Stimulated activated CD4-positive, alpha-beta T cell treated with anti-CD3 and anti-CD28 coated beads, TNF-alpha, amount 100 ng/mL, for 4 hours (primary cell): ENCODE measurements around the gene PTPRD.

Experiments
- DNase-seq, 3 experiments: peaks; one replicate each; pipeline ENCODE4 v3.0.0-alpha.2; 2020; ENCODE audit warnings: low read depth in 3 of 3

PTPRD gene

DNA sequence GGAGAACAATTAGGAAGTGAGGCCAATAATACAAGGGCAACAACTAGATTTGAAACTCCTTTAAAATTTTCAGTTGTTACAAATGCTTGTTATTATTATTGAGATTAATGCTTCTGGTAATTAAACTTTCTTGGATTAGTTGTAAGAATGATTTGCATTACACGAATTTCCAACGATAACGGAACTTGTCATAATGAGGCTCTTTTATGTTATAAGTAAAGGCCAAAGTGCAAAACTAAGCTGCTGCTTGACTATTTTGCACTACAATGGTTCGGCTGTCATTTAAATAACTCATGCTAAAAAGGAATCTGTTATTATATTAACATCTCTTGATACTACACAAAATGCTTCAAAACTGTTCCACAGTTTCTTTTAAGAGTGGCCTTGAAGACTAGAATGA lies 1007.1 kb downstream of the PTPRD start:
- no peak for DNase-seq

DNA sequence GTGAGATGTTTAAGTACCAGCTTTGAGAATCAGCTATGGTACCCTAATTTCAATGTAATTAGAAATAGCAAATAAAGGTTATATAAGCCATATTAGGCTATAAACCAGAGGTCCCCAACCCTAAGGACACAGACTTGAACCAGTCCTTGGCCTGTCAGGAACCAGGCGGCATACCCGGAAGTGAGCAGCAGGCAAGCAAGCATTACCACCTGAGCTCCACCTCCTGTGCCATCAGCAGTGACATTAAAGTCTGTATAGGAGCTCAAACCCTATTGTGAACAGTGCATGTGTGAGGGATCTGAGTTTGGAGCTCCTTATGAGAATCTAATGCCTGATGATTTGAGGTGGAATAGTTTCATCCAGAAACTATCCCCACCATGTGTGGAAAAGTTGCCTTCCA lies 1009.5 kb downstream of the PTPRD start:
- DNase-seq, result no peak

DNA sequence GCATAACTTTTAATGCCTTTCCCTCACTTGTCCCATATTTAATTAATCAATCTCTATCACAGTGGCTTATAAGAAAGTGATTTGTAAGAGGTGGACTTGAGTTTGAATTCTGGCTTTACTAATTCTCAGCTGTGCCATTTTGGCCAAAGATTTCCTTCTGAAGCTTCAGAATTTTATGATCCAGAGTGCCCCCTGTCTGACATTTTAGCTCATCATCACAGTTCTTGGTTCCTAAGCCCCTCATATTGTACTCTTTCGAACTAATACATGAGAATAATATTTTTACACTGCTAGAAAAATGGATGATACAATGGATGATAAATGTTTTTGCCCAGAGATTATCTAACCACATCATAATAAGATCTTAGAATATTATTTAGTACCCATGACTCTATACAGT lies 1014.1 kb downstream of the PTPRD start:
- DNase-seq, result no peak

DNA sequence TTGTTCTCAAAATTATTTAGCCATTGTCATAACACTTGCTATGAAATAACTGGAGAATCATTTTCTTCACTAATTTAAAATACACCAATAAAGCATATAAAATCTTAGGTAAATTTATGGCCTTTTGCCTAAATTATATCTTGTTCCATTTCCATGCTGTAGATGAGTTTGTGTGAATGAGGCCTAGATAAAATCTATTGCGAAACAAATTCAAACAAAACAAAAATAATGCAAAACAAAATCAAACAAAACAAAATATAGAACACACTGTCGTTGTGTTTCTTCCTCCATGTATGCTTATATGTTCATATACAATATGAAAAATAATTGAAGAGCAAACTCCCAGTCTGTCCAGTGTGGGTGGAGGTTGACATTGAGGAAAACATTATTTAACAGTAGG lies 1020.7 kb downstream of the PTPRD start:
- no peak for DNase-seq

DNA sequence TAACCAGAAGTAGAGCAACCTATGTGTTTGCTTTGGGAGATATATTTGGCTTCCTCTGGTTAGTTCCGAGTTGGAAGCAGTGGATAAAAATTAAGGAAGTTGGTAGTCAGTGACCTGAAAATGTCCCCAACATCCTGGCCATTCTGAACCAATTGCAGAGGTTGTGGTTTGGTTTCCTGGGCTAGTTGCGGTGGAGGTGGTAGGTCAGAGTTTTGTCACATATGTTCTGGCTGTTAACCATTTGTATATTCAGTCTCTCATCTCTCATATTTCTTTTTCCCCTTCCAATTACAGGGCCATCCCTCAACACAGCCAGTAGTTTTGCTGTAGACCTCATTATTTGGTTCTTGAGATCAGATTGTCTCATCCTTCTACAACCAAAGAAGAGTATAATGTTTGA lies 1026.9 kb downstream of the PTPRD start:
- no peak for DNase-seq

DNA sequence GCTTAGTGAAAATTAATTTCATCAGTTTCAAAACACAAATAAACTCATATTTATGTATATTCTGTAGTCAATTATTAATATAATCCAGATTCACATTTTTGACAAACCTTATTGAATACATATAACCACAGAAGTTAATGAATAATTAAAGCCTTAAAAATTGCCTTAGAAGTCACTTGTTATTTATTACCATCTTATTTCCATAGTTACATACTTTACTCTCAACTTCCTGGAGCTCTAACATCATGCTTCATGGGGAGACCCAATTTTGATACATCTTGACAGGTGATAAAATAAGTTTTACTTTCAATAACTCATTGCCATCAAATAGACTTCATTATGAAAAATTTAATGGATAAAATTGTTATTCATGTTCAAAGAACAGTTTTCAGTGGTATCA lies 1038.7 kb downstream of the PTPRD start:
- DNase-seq, result no peak

DNA sequence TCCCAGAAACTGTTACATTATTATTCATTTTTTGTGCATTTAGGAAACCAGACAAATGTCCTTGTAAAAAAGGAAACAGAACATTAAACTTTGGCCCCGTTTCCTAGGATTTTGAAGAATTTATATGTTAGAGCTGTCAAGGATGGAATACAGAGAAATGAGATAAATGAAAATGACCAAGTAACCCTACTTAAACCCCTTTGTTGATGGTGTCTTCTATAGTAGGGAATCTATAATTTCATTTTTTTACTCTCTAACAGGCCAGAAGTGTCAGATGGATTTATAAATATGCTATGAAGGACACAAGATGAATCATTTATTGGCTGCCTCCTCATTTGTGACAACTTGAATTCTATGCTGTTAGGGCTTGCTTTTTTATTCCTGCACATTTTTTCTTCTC lies 1047.1 kb downstream of the PTPRD start:
- DNase-seq, result no peak

DNA sequence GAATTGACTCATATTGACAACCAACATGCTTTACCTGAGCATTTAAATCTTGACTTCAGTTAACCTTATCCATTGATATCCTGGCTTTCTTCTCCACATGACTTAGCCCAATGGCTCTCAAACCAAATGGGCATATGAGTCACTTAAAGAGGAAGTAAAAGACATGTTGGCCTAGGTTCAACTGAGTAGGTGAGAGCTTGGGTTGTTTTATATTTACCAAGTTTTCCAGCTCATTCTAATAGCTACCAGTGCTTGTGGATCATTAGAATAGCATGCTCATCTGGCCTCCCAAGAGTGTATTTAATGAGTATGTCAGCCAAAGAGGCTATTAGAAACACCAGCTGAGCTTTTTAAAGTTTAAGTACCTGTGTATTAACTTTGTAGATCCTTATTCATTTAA lies 1049.0 kb downstream of the PTPRD start:
- DNase-seq, result no peak

DNA sequence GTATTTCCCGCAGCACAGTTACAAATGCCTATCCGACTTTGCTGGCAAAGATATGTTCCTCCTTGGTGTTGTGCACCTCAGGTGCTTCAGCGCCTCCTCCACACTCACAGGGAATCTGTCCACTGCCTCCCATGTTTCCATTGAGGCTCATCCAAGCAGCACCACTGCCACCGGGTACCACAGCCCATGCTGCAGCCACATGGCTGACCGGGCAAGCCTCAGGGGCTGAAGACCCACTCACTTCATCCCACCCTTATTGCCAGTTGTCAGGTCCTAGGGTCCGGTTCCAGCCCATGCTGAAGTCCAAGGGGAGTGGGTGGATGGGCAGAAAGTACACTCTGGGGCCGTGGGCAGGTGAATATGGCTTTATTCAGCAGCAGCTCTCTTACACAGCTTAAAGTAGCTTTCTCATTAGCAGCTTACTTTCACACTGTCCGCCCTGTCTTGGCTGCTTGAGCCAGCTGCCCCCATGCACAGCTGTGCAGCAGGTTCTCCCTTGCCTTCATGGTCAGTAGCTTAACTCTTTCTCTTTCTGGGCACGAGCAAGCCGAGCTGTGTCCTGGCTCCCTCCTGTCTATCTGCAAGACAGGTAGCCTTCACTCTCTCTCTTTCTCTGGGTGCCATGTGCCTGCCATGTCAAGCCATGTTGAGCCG lies 1052.3 kb downstream of the PTPRD start:
- no peak for DNase-seq

DNA sequence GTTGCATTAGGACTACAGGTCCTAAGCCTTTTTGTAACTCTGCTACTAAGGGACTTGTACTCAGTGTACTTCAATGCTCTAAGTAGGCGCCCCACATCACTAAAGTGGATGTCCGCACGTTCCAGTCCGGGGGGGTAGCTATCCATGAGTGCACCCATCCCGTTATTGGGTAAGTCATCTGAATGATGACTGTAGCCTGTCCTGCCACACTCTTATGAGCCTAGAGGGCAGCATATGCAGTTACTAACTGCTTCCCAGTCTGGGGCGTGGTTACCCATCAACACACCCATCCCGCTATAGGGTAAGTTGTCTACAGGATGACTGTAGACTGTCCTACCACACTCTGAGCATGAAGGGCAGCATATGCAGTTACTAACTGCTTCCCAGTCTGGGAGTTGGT lies 1053.9 kb downstream of the PTPRD start:
- no peak for DNase-seq

DNA sequence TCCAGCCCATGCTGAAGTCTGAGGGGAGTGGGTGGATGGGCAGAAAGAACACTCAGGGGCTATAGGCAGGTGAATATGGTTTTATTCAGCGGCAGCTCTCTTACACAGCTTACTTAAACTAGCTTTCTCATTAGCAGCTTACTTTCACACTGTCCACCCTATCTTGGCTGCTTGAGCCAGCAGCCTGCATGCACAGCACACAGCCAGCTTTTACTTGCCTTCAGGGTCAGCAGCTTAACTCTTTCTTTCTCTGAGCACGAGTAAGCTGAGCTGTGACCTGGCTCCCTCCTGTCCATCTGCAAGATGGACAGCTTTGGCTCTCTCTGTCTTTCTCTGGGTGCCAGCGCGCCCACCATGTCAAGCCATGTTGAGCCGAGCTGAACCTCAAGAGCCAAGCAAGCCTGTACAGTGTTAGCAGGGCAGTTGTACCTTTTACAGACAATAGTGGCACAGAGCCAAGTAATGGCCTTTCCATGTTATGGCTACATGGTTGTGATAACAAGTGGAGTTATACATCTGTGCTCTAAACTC lies 1054.9 kb downstream of the PTPRD start:
- no peak for DNase-seq

DNA sequence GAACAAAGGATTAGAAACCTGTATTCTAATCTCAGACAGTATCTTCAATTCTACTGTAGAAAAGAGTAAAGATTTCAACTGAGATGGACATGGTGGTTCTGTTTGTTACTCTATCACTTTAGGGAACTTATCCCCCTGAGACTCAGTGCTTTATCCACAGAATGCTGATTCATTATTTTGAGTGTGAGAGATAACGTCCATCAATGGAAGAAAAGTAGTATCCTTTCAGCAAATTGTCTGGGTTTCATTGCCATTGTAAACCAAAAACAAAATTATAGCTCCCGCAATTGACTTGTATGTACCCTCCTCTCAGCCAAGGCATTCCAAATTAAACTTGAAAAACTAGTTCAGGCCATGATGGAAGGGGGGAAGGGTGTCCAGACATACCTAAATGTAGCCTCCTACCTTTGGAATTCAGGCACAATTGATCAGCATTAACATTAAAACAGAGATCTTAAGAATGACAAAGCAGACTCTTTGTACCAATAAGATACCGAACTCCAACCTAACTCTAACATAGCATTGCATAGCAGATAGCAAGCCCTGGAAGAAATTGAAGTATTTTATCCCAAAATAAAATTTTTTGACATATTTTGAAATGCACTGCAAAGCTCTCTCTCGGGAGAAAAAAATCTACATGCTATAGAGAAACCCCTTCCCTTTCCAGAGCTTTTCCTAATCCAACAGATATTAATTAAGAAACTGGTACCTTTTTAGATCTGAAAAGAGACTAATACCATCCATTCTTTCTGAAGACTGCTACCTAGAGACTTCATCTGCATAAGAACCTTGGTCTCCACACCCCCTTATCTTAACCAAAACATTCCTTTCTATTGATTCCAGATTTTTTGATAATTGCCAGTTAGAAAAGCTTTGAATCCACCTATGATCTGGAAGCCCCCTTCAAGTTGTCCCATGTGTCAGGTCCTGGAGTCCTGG lies 1055.7 kb downstream of the PTPRD start:
- DNase-seq, result no peak

DNA sequence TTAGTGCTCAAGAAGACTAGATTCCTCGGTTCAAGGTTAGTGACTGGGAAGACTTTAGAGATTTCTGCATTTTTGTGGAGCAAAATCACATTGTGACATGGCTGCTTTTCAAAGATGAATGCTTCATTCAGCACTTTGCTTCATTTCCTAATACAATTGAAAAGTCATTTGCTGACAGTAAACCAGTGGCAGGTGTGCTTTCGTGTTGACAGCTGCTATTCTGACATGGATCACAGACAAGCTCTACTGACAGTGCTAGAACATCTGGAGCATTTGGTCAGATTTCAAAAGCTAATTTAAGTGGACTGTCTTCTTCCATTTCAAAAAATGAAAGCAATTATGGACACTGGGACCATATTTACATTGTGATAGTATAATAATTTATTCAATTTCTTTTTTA lies 1060.1 kb downstream of the PTPRD start:
- DNase-seq, result no peak

DNA sequence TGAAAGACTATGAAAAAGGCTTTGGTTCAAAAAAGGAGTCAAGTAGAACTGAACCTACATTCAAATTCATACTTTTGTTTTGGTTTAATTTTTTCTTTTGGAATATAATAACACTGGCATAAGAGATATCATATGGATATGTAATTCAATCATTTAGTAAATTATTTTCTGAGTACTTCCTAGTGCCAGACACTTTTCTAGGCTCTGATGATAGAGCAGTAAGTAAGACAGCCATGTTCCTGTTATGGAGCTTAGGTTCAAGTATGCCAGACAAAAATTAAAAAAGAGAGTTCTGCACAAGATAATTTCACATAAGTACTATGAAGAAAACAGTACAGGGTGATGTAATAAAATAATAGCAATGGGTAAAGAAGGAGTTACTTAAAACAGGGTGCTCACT lies 1074.0 kb downstream of the PTPRD start:
- no peak for DNase-seq

DNA sequence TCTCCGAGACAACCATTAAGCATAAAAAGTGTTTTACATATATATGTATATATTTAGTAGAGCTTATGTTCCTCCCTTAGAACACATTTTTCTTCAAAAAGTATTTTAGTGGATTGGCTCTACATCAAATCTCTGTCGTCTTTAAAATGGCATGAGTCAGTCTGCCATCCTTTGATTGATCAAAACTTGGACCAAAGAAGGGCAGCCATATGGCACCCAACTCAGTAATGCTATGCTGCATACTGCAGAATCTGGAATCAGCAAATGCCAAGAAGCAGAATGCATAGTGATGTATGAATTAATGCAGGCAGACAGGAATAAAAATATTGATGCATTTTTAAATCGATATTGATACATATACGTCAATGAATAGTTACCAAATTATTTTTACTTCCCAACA lies 1074.4 kb downstream of the PTPRD start:
- no peak for DNase-seq

DNA sequence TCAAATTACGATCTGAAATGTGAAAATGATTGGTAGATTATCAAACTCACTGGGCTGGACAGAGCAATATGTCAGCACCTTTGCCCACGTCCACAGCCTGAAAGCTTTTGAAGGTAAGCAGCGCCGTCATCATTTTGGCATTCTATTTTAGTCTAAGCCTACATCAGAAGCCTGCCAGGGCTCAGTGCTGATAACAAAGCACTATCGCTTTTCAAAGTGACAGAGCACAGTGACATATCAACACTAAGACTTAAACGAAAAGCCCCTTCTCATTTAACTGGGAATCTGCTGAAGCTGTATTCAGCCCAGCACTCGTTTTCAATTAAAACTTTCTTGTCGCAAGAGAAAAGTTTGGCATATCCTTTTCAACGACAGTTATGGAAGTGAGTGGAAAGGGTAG lies 1076.3 kb downstream of the PTPRD start:
- DNase-seq, result no peak

DNA sequence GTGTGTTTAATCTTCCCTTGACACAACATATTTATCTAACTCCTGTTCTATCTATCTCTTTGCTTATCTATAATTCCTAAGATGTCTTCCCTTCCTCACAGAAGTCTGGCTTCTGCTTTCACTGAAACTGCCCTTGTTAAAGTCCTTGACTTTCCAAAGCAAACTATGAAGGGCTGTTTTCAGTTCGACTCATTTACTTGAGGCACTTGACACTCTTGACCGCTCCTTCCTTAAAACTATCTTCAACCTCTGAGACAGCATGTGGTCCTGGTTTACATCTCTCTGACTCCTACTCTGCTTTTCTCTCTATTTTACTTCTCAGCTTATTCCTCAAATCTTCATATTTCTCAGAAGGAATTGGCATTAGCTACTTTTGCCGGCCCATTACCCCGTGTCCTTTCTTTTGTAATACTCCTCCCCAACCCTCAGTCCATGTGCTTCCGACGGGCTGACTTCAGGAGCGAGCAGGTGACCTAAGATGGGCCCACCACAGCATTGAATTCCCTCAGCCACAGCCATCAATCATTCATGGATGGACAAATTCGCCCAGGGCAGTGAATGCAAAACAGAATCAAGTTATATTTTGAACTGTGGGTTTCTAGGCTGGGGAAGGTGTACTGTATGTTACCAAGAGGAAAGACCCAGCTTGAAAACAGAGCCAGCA lies 1089.2 kb downstream of the PTPRD start:
- no peak for DNase-seq

DNA sequence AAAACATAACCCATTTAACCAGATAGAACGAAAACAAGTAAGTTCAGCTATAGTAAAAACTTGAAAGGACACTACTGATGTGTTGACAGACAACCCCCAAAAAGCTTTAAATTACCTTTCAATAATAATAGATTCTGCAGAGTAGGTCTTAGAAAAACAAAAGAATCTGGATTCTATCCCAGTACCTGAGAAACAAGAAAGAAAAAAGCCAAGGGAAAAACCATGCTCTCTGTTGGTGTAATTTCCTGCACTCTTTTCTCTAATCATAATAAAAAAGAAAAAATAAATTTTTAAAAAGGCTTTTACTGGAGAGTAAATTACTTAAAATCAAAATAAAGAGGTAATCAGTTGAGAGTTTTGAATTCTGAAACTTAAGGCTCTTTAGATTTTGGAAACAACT lies 1090.4 kb downstream of the PTPRD start:
- DNase-seq, result no peak

DNA sequence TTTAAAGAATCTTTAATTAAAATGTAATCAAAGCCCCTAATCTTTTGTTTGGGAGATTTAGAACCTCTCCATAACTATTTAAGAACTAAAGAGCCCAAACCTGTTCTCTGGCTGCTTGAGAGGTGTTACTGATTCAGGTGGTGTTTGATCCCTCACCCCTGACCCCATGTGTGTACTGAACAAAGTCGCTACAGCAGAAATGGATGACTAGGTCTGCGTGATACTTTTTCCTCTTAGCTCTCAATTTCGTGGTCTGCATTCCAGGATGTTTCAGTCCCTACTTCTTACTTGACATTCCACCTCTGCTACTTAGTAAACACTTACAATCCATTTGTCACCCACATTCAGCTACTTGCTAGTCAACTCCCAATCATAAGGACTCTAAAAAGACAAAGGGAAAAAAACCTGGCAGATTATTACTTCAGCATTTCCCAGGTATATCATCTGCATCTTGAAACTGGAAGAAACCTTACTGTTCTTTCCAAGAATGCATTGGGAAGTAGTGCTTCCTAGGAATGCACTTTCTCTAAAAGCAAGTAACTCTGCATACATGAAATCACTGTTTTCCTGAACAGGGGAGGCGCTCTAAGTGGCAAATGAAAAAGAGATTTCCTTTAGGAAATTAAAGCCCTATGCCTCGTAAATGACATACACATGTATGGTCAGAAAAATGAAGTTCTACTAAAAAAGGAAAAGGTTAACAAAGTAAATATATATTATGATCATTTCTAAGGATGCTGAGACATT lies 1091.6 kb downstream of the PTPRD start:
- no peak for DNase-seq

DNA sequence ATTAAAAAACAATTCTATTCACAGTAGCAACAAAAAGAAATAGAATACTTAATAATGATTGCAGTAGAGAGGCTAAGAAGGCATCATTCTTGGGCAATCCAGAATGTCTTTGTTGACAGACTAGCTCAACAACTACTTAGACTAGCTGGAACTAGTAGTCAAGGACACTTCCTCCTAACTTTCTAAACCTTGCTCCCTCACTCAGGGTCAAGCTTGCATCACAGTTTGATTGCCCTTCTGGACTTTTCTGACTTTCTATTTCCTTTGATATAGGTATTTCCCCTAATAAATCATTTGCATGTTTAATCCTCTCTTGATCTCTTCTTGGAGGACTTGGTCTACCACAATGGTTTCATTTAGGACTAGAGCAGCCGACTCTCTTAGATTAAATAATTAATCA lies 1107.9 kb downstream of the PTPRD start:
- no peak for DNase-seq

DNA sequence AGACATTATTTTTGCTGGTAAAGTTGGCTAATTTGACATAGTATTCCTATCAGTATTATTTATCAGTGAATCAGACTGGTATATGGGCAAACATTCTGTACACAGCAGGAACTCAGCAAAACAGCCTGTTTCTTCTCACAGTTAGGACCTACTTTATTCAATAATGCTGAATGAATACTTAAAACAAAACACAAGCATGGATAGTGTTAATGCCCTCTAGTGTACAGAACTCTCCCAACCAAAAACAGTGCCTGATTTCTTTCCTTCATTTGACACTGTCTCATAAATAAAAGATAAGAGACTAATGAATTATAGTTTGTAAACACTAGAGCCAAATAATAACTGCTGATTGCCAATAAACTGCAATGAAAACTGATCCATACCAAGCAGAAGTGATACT lies 1113.3 kb downstream of the PTPRD start:
- no peak for DNase-seq

DNA sequence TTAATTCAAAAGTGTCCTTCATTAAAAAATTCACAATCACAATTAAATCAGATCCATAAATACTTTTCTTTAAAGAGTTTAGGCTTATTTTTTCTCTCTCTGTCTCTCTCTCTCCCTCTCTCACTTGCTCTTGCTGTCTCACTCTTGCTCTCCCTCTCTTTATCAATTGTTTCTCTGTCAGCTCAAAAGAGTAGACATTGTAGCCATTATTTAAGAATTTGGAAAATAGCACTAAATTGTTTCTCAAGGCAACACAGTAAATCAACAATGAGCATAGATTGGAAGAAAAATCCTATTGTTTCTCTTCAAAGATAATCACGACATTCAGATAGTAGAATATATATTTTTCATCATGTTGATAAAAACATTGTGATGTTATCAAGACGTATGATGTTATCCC lies 1114.0 kb downstream of the PTPRD start:
- DNase-seq, result no peak
